Thyroid gland (tissue), 4 donors: Measurements from ENCODE around the gene TCP11L2. TPM values are rescaled to one million over a fixed set of nuclear protein-coding genes. Genes with fewer than 3 reads are reported as not detected.

Source experiments
- DNase-seq, 2 donors: peaks; one replicate each; pipeline ENCODE4 v3.0.0-alpha.2; 2019
- H3K27ac ChIP-seq, 3 donors: fragments of 200-600 bp; sonication (generic); 1 replicate in 2 of 3; 2 replicates in 1 of 3; pipeline ENCODE4 v1.5.1; 2016 to 2019; ENCODE audit warnings: mild to moderate bottlenecking in 1 of 3, moderate library complexity in 1 of 3
- H3K27me3 ChIP-seq: fragments of 200-600 bp; sonication (generic); one replicate; pipeline ENCODE4 v1.5.1; 2019
- H3K36me3 ChIP-seq, 2 donors: fragments of 200-600 bp; sonication (generic); one replicate each; pipeline ENCODE4 v1.5.1; 2016 to 2019
- H3K4me1 ChIP-seq, 2 donors: fragments of 200-600 bp; sonication (generic); one replicate each; pipeline ENCODE4 v1.5.1; 2017 to 2019
- H3K4me3 ChIP-seq, 3 donors: fragments of 200-600 bp; sonication (generic); replicated peaks in 1 of 3; 1 replicate in 2 of 3; 2 replicates in 1 of 3; pipeline ENCODE4 v1.5.1; 2016; ENCODE audit warnings: mild to moderate bottlenecking in 1 of 3
- H3K9me3 ChIP-seq: fragments of 200-600 bp; sonication (generic); one replicate; pipeline ENCODE4 v1.5.1; 2017
- POLR2A ChIP-seq, 2 donors: fragments of 450-650 bp; IDR thresholded peaks; one replicate each; pipeline ENCODE4 v1.6.1; 2017; ENCODE audit warnings: antibody characterized with exemption in 2 of 2, mild to moderate bottlenecking in 2 of 2, moderate library complexity in 1 of 2
- WGBS, 2 donors: methylation state at CpG; one replicate each; pipeline ENCODE4 v1.1.5; 2017; 5-methylcytosine and 5-hydroxymethylcytosine counted together
- intact Hi-C: fragments of 100-400 bp; cut with DNase I; formaldehyde crosslinking; loops from one replicate; pipeline ENCODE4 v1.15.1; 2023
- total RNA-seq, 4 donors: library from RNA; depleted of rRNA; stranded (reverse); fragments of >200 nt; gene quantifications; one replicate each; pipeline ENCODE4 v1.2.3, GENCODE V29; 2016
- TF ChIP-seq, protein P1 (sequence below), 6 experiments: fragments of 200-600 bp in 3 of 6; fragments of 450-650 bp in 3 of 6; sonication (generic) in 3 of 6; IDR thresholded peaks; one replicate each; pipeline ENCODE4 v1.5.1; 2016 to 2019; ENCODE audit warnings: antibody characterized with exemption in 6 of 6, mild to moderate bottlenecking in 2 of 6, inconsistent platforms in 1 of 6, moderate library complexity in 1 of 6

Gene TCP11L2
- total RNA-seq, 4 donors from 2014 or later, result 39.7 to 72.3 (median 59.9) TPM

DNA sequence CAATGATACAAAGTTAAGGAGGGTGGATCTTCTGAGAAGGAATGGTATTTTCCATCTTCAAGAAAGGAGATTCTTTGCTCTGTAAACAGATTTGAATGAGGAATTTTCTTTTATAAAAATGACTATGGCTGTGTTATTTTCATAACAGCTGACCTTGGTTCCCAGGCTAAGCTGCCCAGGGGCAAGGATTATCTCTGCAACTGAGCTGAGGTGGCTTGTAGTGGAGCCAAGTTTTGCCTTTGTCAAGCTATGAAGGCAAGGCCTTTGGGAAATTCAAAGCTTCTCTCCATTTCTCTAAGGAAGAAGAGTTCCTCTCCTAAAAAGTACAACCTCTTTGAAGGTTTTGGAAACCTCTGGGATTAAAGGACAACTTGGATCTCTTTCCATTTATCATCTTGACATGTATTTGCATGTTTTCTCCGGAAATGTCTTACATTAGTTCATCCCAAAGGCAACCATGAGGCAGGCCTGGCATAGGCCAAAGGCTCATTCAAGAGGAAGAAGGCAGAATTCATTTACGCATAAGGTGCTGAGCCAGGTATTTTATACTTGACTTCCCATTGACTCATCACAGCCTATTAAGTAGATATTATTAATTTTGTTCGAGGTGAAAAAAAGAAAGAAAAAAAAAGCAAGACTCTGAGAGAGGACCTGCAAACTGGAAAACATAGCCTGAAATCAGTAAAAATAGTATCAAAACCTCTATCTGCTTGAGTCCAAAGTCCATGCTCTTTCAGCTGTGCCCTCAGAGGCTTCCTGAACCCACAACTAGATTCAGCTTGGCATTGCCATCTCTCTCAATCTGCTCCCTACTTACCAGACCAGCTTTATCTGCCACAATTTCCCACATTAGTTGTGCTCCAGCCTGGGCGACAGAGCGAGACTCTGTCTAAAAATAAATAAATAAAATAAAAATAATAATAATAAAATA, 30.7 kb upstream of the TCP11L2 start:
- DNase-seq, result no peak
- H3K27ac ChIP-seq, result no peak overlapping the region

DNA sequence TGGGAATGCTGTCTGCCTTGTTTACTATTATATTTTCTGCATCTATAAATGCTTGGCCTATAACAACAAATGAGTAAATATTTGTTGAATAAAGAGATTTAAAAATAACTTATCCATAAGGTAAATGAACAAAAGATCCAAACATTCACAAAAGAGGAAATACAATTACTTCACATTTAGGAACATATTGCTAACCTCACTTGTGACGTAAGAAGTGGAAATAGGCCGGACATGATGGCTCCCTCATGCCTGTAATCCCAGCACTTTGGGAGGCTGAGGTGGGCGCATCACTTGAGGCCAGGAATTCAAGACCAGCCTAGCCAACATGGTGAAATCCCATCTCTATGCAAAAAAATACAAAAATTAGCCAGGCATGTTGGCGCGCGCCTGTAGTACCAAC, 29.0 kb upstream of the TCP11L2 start:
- no peak for DNase-seq
- WGBS, 2 donors, result 87 to 94% methylated on average over 6 of the region's 6 CpGs
- Histone ChIP-seq H3K27ac (no peak overlapping the region), H3K4me1 (no peaks in the 10 kb centered on the region), H3K4me3 (no peak overlapping the region), H3K27me3 (no peaks in the 10 kb centered on the region), H3K9me3 (no peaks in the 10 kb centered on the region), H3K36me3 (no peaks in the 10 kb centered on the region)
- TF ChIP-seq, protein P1, sequence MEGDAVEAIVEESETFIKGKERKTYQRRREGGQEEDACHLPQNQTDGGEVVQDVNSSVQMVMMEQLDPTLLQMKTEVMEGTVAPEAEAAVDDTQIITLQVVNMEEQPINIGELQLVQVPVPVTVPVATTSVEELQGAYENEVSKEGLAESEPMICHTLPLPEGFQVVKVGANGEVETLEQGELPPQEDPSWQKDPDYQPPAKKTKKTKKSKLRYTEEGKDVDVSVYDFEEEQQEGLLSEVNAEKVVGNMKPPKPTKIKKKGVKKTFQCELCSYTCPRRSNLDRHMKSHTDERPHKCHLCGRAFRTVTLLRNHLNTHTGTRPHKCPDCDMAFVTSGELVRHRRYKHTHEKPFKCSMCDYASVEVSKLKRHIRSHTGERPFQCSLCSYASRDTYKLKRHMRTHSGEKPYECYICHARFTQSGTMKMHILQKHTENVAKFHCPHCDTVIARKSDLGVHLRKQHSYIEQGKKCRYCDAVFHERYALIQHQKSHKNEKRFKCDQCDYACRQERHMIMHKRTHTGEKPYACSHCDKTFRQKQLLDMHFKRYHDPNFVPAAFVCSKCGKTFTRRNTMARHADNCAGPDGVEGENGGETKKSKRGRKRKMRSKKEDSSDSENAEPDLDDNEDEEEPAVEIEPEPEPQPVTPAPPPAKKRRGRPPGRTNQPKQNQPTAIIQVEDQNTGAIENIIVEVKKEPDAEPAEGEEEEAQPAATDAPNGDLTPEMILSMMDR (IDR thresholded peaks at IDR 0.05), result no peak
- no peak for TF ChIP-seq POLR2A (IDR thresholded peaks at IDR 0.05)
- intact Hi-C loops, result no loop called here

More for the DNA sequence above, 30.7 kb upstream of the TCP11L2 start:
- no peaks in the 10 kb centered on the region for H3K27me3 ChIP-seq
- no peaks in the 10 kb centered on the region for H3K9me3 ChIP-seq
- H3K4me3 ChIP-seq, result no peak overlapping the region
- intact Hi-C loops, result no loop called here
- H3K36me3 ChIP-seq, result no peaks in the 10 kb centered on the region
- TF ChIP-seq POLR2A (IDR thresholded peaks at IDR 0.05), result no peak
- TF ChIP-seq, protein P1 (IDR thresholded peaks at IDR 0.05), result no peak
- H3K4me1 ChIP-seq, result no peaks in the 10 kb centered on the region
- WGBS, 2 donors, result 84 to 89% methylated on average over 5 of the region's 5 CpGs

DNA sequence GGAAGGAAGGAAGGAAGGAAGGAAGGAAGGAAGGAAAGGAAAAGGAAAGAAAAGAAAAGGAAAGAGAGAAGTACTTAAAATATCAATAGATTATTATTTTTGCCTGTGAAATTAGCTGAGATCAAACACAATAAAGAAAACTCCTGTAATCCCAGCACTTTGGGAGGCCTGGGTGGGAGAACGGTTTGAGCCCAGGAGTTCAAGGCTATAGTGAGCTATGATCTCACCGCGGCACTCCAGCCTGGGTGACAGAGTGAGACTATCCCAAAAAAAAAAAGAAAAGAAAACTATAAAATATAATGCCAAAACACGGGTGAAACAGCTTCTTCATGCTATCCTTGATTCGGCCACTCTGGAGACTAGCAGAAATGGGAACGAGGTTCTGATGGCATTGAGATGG, 28.5 kb upstream of the TCP11L2 start:
- no peaks in the 10 kb centered on the region for H3K27me3 ChIP-seq
- intact Hi-C loops, result no loop called here
- DNase-seq, result no peak
- H3K4me3 ChIP-seq, result no peak overlapping the region
- H3K4me1 ChIP-seq, result no peaks in the 10 kb centered on the region
- no peaks in the 10 kb centered on the region for H3K9me3 ChIP-seq
- WGBS, 2 donors, result 91% methylated on average over 6 of the region's 6 CpGs
- no peaks in the 10 kb centered on the region for H3K36me3 ChIP-seq
- H3K27ac ChIP-seq, result no peak overlapping the region
- no peak for TF ChIP-seq POLR2A (IDR thresholded peaks at IDR 0.05)
- TF ChIP-seq, protein P1 (IDR thresholded peaks at IDR 0.05), result no peak

DNA sequence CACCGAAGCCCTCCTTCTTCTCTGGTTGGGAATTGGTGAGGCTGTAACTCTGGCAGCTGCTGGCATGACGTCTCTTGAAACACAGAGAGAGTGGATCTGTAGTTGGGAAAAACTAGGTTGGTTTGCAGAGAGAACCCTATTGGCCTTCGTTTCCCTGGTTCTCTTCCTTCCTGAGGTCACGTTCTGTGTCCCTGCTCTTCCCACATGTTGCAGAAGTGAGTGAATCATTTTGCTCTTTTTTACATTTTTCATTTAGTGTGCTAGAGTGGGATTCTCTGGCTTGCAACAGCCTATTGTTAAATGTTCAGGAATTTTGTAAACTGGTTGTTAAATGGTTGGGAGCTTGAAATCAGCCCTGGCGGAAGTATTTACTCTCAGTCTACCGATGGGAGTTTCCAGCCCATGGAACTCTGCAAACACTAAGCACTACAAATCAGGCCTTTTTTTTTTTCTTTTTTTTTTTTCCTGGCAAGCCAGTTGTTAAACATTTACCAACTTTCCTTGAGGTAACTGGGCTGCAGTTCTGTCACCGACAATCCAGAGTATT, 27.9 kb upstream of the TCP11L2 start:
- no peaks in the 10 kb centered on the region for H3K4me1 ChIP-seq
- H3K4me3 ChIP-seq, result no peak overlapping the region
- intact Hi-C loops, result no loop called here
- no peak for DNase-seq
- H3K27ac ChIP-seq, result no peak overlapping the region
- H3K36me3 ChIP-seq, result no peaks in the 10 kb centered on the region
- 75 to 81% methylated on average over 7 of the region's 7 CpGs for WGBS, 2 donors
- TF ChIP-seq POLR2A (IDR thresholded peaks at IDR 0.05), result no peak
- TF ChIP-seq, protein P1 (IDR thresholded peaks at IDR 0.05), result no peak
- no peaks in the 10 kb centered on the region for H3K27me3 ChIP-seq
- no peaks in the 10 kb centered on the region for H3K9me3 ChIP-seq

DNA sequence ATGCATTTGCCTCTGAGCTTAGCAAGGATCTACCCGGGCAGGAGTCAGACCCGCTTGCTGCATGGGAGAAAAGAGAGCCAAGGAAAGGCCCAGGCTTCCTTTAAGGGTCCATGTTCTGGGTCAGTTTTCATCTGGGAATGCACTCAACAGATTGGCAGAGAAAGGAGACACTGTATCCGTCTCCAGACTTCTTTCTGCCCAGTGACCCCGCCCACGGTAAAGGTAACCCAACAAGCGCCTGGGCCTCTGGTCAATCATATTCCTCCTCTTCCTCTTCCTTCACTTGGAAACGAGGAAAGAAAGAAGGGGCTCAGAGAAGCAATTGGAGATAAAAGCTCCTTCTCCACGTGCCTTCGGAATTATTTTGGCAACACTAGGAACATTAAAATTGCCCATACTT, 27.1 kb upstream of the TCP11L2 start:
- intact Hi-C loops, result no loop called here
- H3K4me1 ChIP-seq, result no peaks in the 10 kb centered on the region
- TF ChIP-seq, protein P1 (IDR thresholded peaks at IDR 0.05), result no peak
- TF ChIP-seq POLR2A (IDR thresholded peaks at IDR 0.05), result no peak
- DNase-seq, result no peak
- H3K27ac ChIP-seq, result no peak overlapping the region
- no peaks in the 10 kb centered on the region for H3K9me3 ChIP-seq
- no peak overlapping the region for H3K4me3 ChIP-seq
- H3K27me3 ChIP-seq, result no peaks in the 10 kb centered on the region
- no peaks in the 10 kb centered on the region for H3K36me3 ChIP-seq
- 79 to 85% methylated on average over 9 of the region's 9 CpGs for WGBS, 2 donors
